ENCODE data around the gene MGME1. TPM values are rescaled to one million over a fixed set of nuclear protein-coding genes. Genes with fewer than 3 reads are reported as not detected.

The MGME1 gene
- total and polyA plus RNA-seq, 4 donors: 10.1 to 19.1 (median 11.5) TPM

DNA sequence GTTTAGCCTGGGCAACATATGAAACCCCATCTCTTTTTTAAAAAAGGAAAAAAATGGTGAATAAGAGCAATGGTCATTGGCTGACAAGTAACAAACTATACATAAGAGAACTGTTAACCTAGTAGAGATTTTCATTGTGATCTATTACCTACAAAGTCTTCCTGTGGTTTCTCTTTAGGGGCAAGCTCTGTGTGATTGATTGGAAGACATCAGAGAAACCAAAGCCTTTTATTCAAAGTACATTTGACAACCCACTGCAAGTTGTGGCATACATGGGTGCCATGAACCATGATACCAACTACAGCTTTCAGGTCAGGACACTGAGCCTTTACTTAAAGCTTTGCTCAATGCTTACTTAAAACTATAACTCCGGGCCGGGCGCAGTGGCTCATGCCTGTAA, 19.2 kb downstream of the MGME1 start:
- ATAC-seq (ENCODE audit: insufficient read depth, low FRiP score) (no peak), DNase-seq (no peak)
- H3K27me3 ChIP-seq (ENCODE audit: control insufficient read depth in 3 of 3, insufficient read depth in 3 of 3, low read length in 2 of 3): no peaks in the 10 kb centered on the region
- H3K9ac ChIP-seq (ENCODE audit: insufficient read depth in 1 of 2, low read length in 2 of 2): no peak overlapping the region
- no peak overlapping the region for H3K4me3 ChIP-seq
- no peak overlapping the region for H3K27ac ChIP-seq (ENCODE audit: low read depth in 1 of 2, low read length in 1 of 2)
- 94 to 100% methylated on average over 3 of the region's 3 CpGs for WGBS, 2 donors
- H3K4me1 ChIP-seq (ENCODE audit: control insufficient read depth in 5 of 5, insufficient read depth in 5 of 5, low read length in 5 of 5): peaks cover 0 to 4% (median 0%) of the 10 kb centered on the region in 5 donors
- no peaks in the 10 kb centered on the region for H3K9me3 ChIP-seq (ENCODE audit: control insufficient read depth in 4 of 4, insufficient read depth in 3 of 4, low read length in 3 of 4)
- TF ChIP-seq, protein P1, sequence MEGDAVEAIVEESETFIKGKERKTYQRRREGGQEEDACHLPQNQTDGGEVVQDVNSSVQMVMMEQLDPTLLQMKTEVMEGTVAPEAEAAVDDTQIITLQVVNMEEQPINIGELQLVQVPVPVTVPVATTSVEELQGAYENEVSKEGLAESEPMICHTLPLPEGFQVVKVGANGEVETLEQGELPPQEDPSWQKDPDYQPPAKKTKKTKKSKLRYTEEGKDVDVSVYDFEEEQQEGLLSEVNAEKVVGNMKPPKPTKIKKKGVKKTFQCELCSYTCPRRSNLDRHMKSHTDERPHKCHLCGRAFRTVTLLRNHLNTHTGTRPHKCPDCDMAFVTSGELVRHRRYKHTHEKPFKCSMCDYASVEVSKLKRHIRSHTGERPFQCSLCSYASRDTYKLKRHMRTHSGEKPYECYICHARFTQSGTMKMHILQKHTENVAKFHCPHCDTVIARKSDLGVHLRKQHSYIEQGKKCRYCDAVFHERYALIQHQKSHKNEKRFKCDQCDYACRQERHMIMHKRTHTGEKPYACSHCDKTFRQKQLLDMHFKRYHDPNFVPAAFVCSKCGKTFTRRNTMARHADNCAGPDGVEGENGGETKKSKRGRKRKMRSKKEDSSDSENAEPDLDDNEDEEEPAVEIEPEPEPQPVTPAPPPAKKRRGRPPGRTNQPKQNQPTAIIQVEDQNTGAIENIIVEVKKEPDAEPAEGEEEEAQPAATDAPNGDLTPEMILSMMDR (IDR thresholded peaks at IDR 0.05; ENCODE audit: control extremely low read depth, extremely low read depth): no peak
- peaks cover 0 to 4% (median 2%) of the 10 kb centered on the region in 4 donors for H3K36me3 ChIP-seq (ENCODE audit: control insufficient read depth in 4 of 4, insufficient read depth in 4 of 4, low read length in 4 of 4)

DNA sequence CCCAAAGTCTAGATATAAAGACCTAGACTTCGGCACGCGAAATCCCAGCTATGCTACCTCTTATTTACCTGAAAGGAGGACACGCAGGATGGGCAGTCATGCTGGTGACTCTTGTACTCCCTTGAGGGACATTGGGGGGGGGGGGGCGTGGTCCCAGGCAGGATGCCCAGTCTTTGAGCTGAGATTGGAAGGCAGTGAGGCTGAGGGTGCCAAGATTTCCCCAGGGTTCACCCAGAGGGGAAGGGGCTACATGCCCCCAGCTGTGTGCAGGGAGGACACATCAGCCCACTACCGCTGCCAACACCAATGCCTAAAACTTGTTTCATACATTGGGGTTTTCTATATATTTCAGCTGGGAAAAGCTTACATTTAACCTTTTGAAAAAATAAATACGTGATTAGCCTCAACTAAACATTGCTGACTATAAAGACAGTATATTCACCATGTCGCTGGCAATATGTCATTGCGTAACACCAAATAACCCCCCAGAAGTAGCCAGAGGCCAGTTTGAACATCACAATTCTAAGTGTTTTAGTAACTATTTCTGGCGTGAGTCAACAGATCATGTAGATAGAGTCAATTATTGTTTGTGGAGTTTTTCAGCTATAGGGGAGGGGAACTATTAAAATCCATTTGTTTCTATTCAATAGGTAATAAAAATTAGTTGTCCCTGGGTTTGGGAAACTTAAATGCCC, 21.6 kb downstream of the MGME1 start:
- H3K4me1 ChIP-seq (ENCODE audit: control insufficient read depth in 5 of 5, insufficient read depth in 5 of 5, low read length in 5 of 5): peaks cover 0 to 4% (median 0%) of the 10 kb centered on the region in 5 donors
- 91 to 93% methylated on average over 10 of the region's 10 CpGs for WGBS, 2 donors

DNA sequence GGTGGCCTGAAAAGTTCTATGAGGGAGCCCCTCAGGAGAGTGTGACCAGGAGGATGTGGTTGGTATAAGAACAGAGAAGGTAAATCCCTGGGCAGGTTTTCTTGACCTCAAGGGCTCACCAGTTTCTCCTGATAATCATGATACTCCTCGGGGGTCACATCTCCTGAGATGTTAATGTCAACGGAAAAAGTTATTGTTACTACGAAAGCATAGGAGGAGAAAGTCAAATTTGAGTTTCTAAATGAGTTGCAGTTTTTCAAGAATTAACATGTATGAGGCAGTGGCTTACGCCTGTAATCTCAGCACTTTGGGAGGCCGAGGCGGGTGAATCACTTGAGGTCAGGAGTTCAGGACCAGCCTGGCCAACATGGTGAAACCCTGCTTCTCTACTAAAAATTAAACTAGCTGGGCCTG, 23.4 kb downstream of the MGME1 start:
- Histone ChIP-seq H3K27ac (ENCODE audit: low read depth in 1 of 2, low read length in 1 of 2) (no peak overlapping the region), H3K27me3 (ENCODE audit: control insufficient read depth in 3 of 3, insufficient read depth in 3 of 3, low read length in 2 of 3) (no peaks in the 10 kb centered on the region), H3K9ac (ENCODE audit: insufficient read depth in 1 of 2, low read length in 2 of 2) (no peak overlapping the region), H3K9me3 (ENCODE audit: control insufficient read depth in 4 of 4, insufficient read depth in 3 of 4, low read length in 3 of 4) (no peaks in the 10 kb centered on the region), H3K4me1 (ENCODE audit: control insufficient read depth in 5 of 5, insufficient read depth in 5 of 5, low read length in 5 of 5) (peaks cover 0 to 6% (median 2%) of the 10 kb centered on the region in 5 donors), H3K4me3 (no peak overlapping the region), H3K36me3 (ENCODE audit: control insufficient read depth in 4 of 4, insufficient read depth in 4 of 4, low read length in 4 of 4) (peaks cover 0 to 3% (median under 1%) of the 10 kb centered on the region in 4 donors)
- DNase-seq: no peak
- ATAC-seq (ENCODE audit: insufficient read depth, low FRiP score): no peak
- WGBS, 2 donors: 86 to 92% methylated on average over 6 of the region's 6 CpGs
- TF ChIP-seq, protein P1 (IDR thresholded peaks at IDR 0.05; ENCODE audit: control extremely low read depth, extremely low read depth): no peak

More for the DNA sequence above, 21.6 kb downstream of the MGME1 start:
- Histone ChIP-seq H3K9me3 (ENCODE audit: control insufficient read depth in 4 of 4, insufficient read depth in 3 of 4, low read length in 3 of 4) (no peaks in the 10 kb centered on the region), H3K36me3 (ENCODE audit: control insufficient read depth in 4 of 4, insufficient read depth in 4 of 4, low read length in 4 of 4) (peaks cover 0 to 4% (median under 1%) of the 10 kb centered on the region in 4 donors), H3K9ac (ENCODE audit: insufficient read depth in 1 of 2, low read length in 2 of 2) (no peak overlapping the region), H3K27me3 (ENCODE audit: control insufficient read depth in 3 of 3, insufficient read depth in 3 of 3, low read length in 2 of 3) (no peaks in the 10 kb centered on the region), H3K27ac (ENCODE audit: low read depth in 1 of 2, low read length in 1 of 2) (no peak overlapping the region), H3K4me3 (no peak overlapping the region)
- peak; percentile 40 to 61 (median 55) for DNase-seq
- no peak for ATAC-seq (ENCODE audit: insufficient read depth, low FRiP score)
- TF ChIP-seq, protein P1 (IDR thresholded peaks at IDR 0.05; ENCODE audit: control extremely low read depth, extremely low read depth): no peak

Measured in lung (tissue), 12 donors.